Fibroblast of pulmonary artery (primary cell): ENCODE data around the gene TCP11.

Experiments used
- DNase-seq: peaks from one replicate; pipeline ENCODE4 v3.0.0-alpha.2; 2010; ENCODE audit warnings: low read depth
- H3K4me3 ChIP-seq: replicated peaks from 2 replicates; pipeline ENCODE4 v1.5.1; 2011; ENCODE audit warnings: low read depth, mild to moderate bottlenecking, control low read depth, low read length, moderate library complexity
- TF ChIP-seq, protein P1 (sequence below): IDR thresholded peaks from 2 replicates; pipeline ENCODE4 v1.5.1; 2011; ENCODE audit warnings: mild to moderate bottlenecking, control low read depth, low read length, inconsistent platforms; ENCODE audit errors: missing control alignments

The TCP11 gene

DNA sequence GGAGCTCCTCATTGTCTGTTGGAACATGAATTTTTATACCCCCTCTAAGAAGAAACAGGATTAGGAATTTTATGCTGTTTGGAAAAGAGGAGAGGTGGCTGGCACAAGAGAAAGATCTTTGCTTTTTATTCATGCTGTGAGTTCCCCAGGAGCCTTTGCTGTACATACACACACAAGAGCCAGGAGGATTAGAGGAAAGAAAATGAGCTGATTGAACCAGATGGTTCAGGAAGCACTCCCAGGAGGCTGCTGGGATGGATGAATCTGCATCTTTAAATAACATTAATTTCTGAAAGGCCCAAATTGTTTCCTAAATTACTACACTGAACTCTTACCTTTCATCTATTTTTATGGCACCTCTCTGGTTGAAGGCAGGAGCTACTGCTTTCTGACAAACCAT lies 20.1 kb upstream of the TCP11 start:
- no peak overlapping the region for H3K4me3 ChIP-seq

GRCh38 chr6:35160642-35161041 lies 19.5 kb upstream of the TCP11 start:
- no peak for DNase-seq
- H3K4me3 ChIP-seq = no peak overlapping the region
- TF ChIP-seq, protein P1, sequence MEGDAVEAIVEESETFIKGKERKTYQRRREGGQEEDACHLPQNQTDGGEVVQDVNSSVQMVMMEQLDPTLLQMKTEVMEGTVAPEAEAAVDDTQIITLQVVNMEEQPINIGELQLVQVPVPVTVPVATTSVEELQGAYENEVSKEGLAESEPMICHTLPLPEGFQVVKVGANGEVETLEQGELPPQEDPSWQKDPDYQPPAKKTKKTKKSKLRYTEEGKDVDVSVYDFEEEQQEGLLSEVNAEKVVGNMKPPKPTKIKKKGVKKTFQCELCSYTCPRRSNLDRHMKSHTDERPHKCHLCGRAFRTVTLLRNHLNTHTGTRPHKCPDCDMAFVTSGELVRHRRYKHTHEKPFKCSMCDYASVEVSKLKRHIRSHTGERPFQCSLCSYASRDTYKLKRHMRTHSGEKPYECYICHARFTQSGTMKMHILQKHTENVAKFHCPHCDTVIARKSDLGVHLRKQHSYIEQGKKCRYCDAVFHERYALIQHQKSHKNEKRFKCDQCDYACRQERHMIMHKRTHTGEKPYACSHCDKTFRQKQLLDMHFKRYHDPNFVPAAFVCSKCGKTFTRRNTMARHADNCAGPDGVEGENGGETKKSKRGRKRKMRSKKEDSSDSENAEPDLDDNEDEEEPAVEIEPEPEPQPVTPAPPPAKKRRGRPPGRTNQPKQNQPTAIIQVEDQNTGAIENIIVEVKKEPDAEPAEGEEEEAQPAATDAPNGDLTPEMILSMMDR = no peak

More for the DNA sequence above, 20.1 kb upstream of the TCP11 start:
- no peak for DNase-seq
- TF ChIP-seq, protein P1 = no peak

- peak; percentile 54 for DNase-seq
- no peak overlapping the region for H3K4me3 ChIP-seq
- TF ChIP-seq, protein P1 = no peak
Observed at GRCh38 chr6:35158520-35158919, 17.4 kb upstream of the TCP11 start.

DNA sequence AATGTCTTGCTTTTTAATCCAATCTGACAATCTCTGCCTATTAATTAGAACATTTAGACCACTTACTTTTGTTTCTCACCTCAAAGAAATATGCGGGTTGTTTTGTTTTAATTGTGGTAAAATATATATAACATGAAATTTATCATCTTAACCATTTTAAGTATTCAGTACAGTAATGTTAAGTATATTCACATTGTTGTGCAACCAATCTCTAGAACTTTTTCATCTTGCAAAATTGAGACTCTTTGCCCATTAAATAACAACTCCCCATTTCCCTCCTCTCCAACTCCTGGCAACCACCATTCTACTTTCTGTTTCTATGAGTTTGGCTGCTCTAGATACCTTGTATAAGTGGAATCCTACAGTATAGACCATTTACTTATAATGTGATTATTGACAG lies 13.8 kb upstream of the TCP11 start:
- DNase-seq = no peak
- no peak overlapping the region for H3K4me3 ChIP-seq

GRCh38 chr6:35154262-35154661 lies 13.1 kb upstream of the TCP11 start:
- no peak overlapping the region for H3K4me3 ChIP-seq
- TF ChIP-seq, protein P1 = no peak
- DNase-seq = no peak

More for the DNA sequence above, 13.8 kb upstream of the TCP11 start:
- TF ChIP-seq, protein P1 = no peak

- DNase-seq = peak; percentile 31
- TF ChIP-seq, protein P1 = no peak
- no peak overlapping the region for H3K4me3 ChIP-seq
Observed at GRCh38 chr6:35152067-35152707, 11.0 kb upstream of the TCP11 start.

GRCh38 chr6:35151466-35151865 lies 10.3 kb upstream of the TCP11 start:
- DNase-seq = no peak
- H3K4me3 ChIP-seq = no peak overlapping the region
- TF ChIP-seq, protein P1 = no peak
